Ovary (tissue), 9 donors: Measurements from ENCODE around the gene IGFBP7. TPM values are rescaled to one million over a fixed set of nuclear protein-coding genes. Genes with fewer than 3 reads are reported as not detected.

Source experiments
- DNase-seq, 5 donors: peaks; one replicate each; pipeline ENCODE4 v3.0.0-alpha.2; 2019 to 2020
- H3K27ac ChIP-seq, 2 donors: fragments of 200-600 bp; one replicate each; pipeline versions ENCODE4 v1.5.1 to v1.8.0; 2019 to 2022
- H3K27me3 ChIP-seq: fragments of 200-600 bp; one replicate; pipeline ENCODE4 v1.8.0; 2022
- H3K36me3 ChIP-seq: fragments of 200-600 bp; sonication (generic); one replicate; pipeline ENCODE4 v1.5.1; 2019
- H3K4me1 ChIP-seq: one replicate; pipeline ENCODE4 v1.8.1; 2013; ENCODE audit warnings: mild to moderate bottlenecking, moderate library complexity; ENCODE audit not compliant: insufficient read depth
- H3K4me3 ChIP-seq: fragments of 200-600 bp; sonication (generic); one replicate; pipeline ENCODE4 v1.5.1; 2017
- H3K9me3 ChIP-seq, 2 donors: fragments of 200-600 bp in 1 of 2; sonication (generic) in 1 of 2; one replicate each; pipeline versions ENCODE4 v1.5.1 to v1.8.1; 2013 to 2019; ENCODE audit warnings: mild to moderate bottlenecking in 1 of 2, moderate library complexity in 1 of 2
- EP300 ChIP-seq: sonication (generic); formaldehyde crosslinking; IDR thresholded peaks from one replicate; pipeline ENCODE4 v1.6.1; 2017; ENCODE audit warnings: antibody characterized with exemption
- POLR2A ChIP-seq: fragments of 450-650 bp; IDR thresholded peaks from one replicate; pipeline ENCODE4 v1.6.1; 2017; ENCODE audit warnings: antibody characterized with exemption, mild to moderate bottlenecking, moderate library complexity
- WGBS, 3 donors: extraction: QIAGEN DNeasy Blood & Tissue Kit in 1 of 3; methylation state at CpG; one replicate each; pipeline versions ENCODE4 v1.1.5 to v1.1.7; 2013 to 2017; 5-methylcytosine and 5-hydroxymethylcytosine counted together
- intact Hi-C, 4 donors: fragments of 100-400 bp; cut with DNase I; formaldehyde crosslinking; loops; one replicate each; pipeline versions ENCODE4 v1.11.0 to v1.15.1; 2022 to 2023
- polyA plus RNA-seq, 2 donors: library from polyadenylated mRNA; stranded (reverse); fragments of 200-250 nt in 1 of 2; fragments of 350-450 nt in 1 of 2; fragmentation: Illumina TruSeq in 1 of 2; extraction: RNeasy Lipid Tissue Mini Kit (QIAGEN cat#74804) in 1 of 2; gene quantifications; one replicate each; pipeline ENCODE4 v1.2.3, GENCODE V29; 2013 to 2014
- small RNA-seq: library from RNA; depleted of rRNA; stranded (forward); fragments of <200 nt; gene quantifications from one replicate; pipeline ENCODE3, GENCODE V24; 2016
- total RNA-seq, 7 donors: library from RNA; depleted of rRNA in 2 of 7; stranded (reverse); fragments of >200 nt in 2 of 7; fragmentation: NEBNext Ultra II Directional in 3 of 7; extraction: Animal tissue kit (Norgen Biotek cat#: 25700) in 3 of 7; gene quantifications; one replicate each; pipeline versions ENCODE4 v1.1.0 to v1.2.4, GENCODE V29; 2016 to 2023
- TF ChIP-seq, protein P1 (sequence below), 3 donors: fragments of 450-650 bp in 2 of 3; fragments of 200-600 bp in 1 of 3; IDR thresholded peaks; one replicate each; pipeline versions ENCODE4 v1.5.1 to v1.8.0; 2016 to 2022; ENCODE audit warnings: antibody characterized with exemption in 3 of 3, mild to moderate bottlenecking in 1 of 3
- donor health status: DM: no; HTN: no; CAD: no; lungs with moderate emphysema.
- donor health status: DM: no; HTN: no; CAD: no.
- donor health status: Bipolar disorder and iron deficiency.
- donor health status: DM: yes; HTN: yes; CAD: no.
- donor health status: DM: no; HTN: no; CAD: no.
- donor health status: DM: yes; HTN: yes; CAD: no.

The IGFBP7 gene
- total and polyA plus RNA-seq, 9 donors = 96.8 to 4,468 (median 359) TPM

DNA sequence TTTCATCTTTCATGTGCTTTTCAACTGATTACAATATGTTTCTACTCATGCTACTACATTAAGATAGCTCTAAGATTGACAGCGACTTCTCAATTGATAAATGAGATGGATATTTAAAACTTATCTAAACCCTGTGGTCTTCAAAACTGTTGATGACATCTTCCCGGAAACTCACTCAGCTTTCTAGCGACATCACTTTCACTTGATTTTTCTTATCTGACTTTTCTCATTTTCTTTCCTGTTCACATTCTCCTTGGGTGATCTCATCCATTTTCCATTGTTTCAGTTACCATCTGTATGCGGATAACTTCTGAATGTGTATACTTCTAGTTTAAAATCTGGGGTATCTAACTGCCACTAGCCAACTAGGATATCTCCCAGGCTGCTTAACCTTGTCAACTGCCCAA is 128.4 kb downstream of the IGFBP7 start:
- no peaks in the 10 kb centered on the region for H3K9me3 ChIP-seq
- intact Hi-C loops = no loop called here
- TF ChIP-seq POLR2A = no peak
- TF ChIP-seq, protein P1, sequence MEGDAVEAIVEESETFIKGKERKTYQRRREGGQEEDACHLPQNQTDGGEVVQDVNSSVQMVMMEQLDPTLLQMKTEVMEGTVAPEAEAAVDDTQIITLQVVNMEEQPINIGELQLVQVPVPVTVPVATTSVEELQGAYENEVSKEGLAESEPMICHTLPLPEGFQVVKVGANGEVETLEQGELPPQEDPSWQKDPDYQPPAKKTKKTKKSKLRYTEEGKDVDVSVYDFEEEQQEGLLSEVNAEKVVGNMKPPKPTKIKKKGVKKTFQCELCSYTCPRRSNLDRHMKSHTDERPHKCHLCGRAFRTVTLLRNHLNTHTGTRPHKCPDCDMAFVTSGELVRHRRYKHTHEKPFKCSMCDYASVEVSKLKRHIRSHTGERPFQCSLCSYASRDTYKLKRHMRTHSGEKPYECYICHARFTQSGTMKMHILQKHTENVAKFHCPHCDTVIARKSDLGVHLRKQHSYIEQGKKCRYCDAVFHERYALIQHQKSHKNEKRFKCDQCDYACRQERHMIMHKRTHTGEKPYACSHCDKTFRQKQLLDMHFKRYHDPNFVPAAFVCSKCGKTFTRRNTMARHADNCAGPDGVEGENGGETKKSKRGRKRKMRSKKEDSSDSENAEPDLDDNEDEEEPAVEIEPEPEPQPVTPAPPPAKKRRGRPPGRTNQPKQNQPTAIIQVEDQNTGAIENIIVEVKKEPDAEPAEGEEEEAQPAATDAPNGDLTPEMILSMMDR (IDR thresholded peaks at IDR 0.05) = no peak
- no peak for TF ChIP-seq EP300
- peaks cover 13% of the 10 kb centered on the region for H3K4me1 ChIP-seq
- 79 to 81% (median 80%) methylated on average over 4 of the region's 4 CpGs for WGBS, 3 donors
- no peaks in the 10 kb centered on the region for H3K27me3 ChIP-seq
- no peaks in the 10 kb centered on the region for H3K36me3 ChIP-seq
- DNase-seq = no peak
- H3K4me3 ChIP-seq = no peak overlapping the region
- H3K27ac ChIP-seq = no peak overlapping the region

Small RNA genes within 50 kb of the gene (small RNA-seq; reads per million reads assigned to genes)
- gene RNU6-998P = not detected

Other genes with a start within 250 kb of the IGFBP7 start
- gene REST, start 202.5 kb downstream of the IGFBP7 start, total RNA-seq = 10 to 100 TPM; 23.6 to 43.7 (median 33.8) TPM
- gene REST, start 202.5 kb downstream of the IGFBP7 start, polyA plus RNA-seq = 10 to 100 TPM in 1 of 2 donors, 1 to 10 TPM in 1; 8.2 to 15.2 TPM
- gene NOA1, start 132.8 kb downstream of the IGFBP7 start, total RNA-seq = 10 to 100 TPM; 12.6 to 21.5 (median 18.5) TPM
- gene NOA1, start 132.8 kb downstream of the IGFBP7 start, polyA plus RNA-seq = 10 to 100 TPM; 16.2 to 19.1 TPM
- 10 to 100 TPM; 53.3 to 79.4 (median 65.5) TPM for gene POLR2B, start 131.5 kb downstream of the IGFBP7 start, total RNA-seq
- 10 to 100 TPM; 31.8 to 60.2 TPM for gene POLR2B, start 131.5 kb downstream of the IGFBP7 start, polyA plus RNA-seq